HTERT RPE-1 (cell line): ENCODE results near the gene FBXO44.
"Not testable (repeated sequence)": the region's sequence is repeated elsewhere in the genome, so short reads cannot be mapped to it uniquely, and the experiment has no call there.

Experiments used
- in situ Hi-C: fragments of 300-500 bp; cut with MboI; formaldehyde crosslinking; loops from 4 replicates; pipeline ENCODE4 v1.14.3; 2020; ENCODE audit warnings: low sequenced_read_pairs

Gene FBXO44, protein sequence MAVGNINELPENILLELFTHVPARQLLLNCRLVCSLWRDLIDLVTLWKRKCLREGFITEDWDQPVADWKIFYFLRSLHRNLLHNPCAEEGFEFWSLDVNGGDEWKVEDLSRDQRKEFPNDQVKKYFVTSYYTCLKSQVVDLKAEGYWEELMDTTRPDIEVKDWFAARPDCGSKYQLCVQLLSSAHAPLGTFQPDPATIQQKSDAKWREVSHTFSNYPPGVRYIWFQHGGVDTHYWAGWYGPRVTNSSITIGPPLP

DNA sequence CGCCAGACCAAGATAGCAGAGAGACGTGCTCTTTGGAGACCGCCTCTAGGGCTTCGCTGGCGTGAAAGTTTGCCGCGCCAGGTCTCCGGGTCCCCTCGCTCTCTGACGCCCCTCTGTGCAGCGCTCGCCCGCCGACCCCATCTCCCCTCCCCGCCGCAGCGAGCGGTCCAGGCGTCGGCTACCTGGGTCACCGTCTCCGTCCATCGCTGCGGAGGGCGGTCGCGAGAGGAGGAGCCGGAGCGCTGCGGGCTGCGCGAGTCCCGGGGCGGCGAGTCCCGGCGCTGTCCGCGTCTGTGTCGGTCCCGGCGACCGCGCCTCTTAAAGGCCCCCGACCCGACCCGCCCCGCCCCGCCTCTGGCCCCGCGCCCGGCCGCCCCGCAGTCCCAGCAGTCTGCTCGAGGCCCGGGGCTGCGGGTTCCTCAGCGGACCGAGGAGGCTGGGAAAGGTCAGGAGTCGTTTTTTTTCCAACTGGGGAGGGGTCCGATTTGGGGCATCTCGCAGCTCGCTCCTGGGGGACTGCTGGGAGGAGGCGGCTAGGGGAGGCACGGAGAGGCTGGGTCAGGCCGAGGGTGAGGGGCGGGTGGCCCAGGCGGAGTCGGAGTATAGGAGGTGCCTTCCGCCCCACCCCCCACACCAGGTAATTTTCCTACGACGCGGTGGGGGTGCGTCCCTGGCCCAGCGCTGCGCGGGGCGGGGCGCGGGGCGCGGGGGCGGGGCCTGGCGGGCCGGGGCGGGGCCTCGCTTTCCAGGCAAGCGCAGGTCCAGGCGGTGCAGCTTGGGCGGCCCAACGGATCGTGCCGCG lies at the start of gene FBXO44, which contains the start of gene FBXO2:
Gene FBXO44, plus strand, starts transcription at position 741 of the 802 bp plus-strand sequence. CDS start 959 bp downstream, outside the sequence.
Gene FBXO2, minus strand, starts transcription at position 293 of the 802 bp plus-strand sequence. Its CDS starts 89 bp downstream, at position 204.
- in situ Hi-C loops: no loop called here

DNA sequence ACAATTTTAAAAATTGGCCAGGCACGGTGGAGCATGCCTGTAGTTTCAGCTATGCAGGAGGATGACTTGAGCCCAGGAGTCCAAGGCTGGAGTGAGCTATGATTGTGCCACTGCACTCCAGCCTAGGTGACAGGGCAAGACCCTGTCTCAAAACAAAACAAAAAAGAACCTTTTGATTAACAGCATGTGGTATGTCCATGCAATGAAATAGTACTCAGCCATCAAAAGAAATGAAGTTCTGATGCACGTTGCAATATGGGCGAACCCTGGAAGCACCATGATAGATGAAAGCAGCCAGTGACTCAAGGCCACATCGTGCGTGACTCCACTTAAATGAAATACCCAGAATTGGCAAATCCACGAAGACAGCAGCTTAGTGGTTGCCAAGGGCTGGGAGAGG lies 47.9 kb upstream of the FBXO44 start:
- in situ Hi-C loops: no loop called here

DNA sequence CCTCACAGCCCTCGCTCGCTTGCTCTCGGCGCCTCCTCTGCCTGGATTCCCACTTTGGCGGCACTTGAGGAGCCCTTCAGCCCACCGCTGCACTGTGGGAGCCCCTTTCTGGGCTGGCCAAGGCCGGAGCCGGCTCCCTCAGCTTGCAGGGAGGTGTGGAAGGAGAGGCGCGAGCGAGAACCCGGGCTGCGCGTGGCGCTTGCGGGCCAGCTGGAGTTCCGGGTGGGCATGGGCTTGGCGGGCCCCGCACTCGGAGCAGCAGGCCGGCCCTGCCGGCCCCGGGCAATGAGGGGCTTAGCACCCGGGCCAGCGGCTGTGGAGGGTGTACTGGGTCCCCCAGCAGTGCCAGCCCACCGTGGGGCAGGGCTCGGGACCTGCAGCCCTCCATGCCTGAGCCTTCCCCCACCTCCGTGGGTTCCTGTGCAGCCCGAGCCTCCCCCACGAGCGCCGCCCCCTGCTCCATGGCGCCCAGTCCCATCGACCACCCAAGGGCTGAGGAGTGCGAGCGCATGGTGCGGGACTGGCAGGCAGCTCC lies 46.0 kb upstream of the FBXO44 start:
- in situ Hi-C loops: not testable (repeated sequence)

DNA sequence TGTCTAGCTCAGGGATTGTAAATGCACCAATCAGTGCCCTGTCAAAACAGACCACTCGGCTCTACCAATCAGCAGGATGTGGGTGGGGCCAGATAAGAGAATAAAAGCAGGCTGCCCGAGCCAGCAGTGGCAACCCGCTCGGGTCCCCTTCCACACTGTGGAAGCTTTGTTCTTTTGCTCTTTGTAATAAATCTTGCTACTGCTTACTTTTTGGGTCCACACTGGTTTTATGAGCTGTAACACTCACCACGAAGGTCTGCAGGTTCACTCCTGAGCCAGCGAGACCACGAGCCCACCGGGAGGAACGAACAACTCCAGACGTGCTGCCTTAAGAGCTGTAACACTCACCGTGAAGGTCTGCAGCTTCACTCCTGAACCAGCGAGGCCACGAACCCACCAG lies 45.3 kb upstream of the FBXO44 start:
- in situ Hi-C loops: not testable (repeated sequence)

DNA sequence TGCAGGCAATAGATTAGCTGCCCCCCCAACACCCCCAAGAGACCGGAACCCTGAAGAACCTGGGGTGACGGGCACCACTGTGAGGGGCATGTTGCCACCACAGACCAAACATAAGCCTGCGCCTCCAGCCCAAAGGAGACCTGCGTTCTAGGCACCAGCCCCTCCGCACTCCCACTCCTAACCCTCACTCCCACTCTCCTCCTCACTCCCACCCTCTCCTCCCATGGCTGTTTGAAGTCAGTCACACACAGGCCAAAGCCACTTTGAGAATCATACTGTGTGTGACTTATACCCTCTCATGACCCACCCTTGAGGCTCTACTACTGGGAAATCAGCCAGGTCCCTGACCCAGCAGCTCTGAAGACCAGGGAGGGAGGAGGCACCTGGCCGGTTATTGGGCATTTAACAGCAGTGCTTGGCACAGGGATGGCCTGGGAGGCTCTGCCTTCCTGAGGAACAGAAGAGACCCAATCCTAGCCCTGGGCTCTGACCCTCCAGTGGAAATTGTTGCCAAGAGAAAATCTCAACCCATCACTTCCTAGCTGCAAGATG lies 44.0 kb upstream of the FBXO44 start:
- in situ Hi-C loops: no loop called here

DNA sequence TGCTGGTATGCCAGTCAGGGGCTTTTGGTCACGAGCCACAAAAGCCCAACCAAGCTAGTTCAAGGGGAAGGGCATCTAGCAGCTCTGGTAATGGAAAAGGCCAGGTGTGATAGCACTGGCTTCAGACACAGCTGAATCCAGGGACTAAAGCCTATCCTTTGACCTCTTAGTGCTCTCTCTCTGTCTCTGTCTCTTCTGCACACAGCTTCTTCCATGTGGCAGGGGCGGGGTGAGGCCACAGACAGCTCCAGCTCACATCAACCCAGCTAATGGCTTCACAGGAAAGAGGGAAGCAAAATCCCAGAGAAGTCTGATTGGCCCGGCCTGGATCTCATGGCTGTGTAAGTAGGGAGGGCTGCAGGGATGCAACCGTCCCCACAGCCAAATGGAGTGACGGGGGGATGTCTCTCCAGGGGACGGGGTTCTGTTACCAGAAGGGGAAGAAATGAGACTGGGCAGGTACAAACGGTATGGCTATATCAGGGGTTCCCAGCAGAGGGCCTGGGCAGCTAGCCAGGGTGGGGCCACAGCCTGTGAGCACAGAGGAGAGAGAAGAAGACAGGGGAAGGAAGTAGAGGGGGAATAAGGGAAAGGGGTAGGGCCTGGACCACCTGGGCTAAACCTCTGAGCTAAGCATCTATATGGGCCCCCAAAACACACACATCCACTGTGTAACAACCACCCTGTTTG lies 42.9 kb upstream of the FBXO44 start:
- in situ Hi-C loops: no loop called here

DNA sequence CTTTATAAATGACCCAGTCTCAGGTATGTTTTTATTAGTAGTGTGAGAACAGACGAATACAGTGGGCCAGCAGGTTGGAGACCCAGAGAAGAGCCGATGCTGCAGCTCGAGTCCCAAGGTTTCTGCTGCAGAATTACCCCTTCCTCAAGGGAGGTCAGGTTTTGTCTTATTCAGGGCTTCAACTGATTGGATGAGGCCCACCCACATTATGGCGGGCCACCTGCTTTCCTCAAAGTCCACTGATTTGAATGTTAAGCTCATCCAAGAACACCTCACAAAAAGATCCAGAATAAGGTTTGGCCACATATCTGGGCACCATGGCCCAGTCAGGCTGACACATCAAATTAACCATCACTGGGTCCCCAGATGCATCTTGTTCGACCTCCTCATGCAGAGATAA lies 41.3 kb upstream of the FBXO44 start:
- in situ Hi-C loops: no loop called here

DNA sequence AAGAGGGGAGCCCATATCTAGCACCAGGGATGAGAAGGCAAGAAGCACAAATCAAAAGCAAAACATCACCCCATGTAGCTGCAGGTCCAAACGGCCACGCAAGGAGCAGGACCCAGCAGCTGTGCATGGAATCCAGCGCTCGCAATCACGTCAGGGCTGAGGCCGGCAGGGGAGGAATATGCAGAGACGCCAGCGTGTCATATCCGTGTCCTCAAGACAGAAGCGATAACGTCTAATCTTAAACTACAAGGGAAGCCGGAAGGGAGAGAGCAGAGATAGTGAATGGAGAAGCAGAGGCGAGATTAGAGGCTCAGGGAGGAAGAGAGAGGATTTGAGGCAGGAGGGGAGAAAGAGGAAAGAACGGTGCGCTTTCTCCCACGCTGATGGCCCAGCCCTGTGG lies 39.6 kb upstream of the FBXO44 start:
- in situ Hi-C loops: no loop called here

DNA sequence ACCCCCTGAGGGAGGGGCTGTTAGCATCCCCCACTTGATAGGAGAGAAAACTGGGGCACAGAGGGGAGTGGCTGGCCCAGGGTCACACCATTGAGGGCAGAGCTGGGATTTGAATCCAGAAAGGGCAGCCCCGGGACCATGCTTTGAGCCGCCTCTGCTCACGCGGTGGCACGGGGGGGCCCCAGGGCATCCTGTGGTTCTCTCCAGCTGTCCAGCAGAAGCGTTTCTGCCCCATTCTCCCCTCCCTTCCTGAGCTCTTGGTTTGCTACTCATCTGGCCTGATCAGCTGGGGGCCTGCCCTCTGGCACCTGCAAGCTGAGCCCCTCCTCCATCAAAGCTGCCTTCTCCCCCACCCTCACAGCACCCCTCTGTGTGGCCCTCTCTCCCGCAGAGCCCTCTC lies 37.9 kb upstream of the FBXO44 start:
- in situ Hi-C loops: no loop called here

DNA sequence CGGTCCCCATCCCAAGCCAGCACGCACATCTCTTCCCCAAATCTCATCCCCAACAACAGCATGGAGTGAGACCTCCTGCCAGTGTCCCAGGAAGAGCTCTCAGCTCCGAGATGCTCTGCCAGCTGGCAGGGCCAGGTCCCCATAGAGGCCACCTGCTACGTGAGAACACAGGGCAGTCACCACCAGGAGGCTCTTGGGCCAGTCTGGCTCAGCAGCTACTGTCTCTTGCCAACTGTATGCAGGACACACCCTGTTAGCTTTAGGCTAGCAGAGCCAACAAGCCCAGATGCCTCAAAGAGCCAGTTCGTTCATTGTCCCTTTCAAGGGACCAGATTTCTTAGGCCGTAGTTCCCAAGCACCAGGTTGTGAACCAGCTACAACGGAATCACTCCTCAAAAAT lies 37.4 kb upstream of the FBXO44 start:
- in situ Hi-C loops: no loop called here

DNA sequence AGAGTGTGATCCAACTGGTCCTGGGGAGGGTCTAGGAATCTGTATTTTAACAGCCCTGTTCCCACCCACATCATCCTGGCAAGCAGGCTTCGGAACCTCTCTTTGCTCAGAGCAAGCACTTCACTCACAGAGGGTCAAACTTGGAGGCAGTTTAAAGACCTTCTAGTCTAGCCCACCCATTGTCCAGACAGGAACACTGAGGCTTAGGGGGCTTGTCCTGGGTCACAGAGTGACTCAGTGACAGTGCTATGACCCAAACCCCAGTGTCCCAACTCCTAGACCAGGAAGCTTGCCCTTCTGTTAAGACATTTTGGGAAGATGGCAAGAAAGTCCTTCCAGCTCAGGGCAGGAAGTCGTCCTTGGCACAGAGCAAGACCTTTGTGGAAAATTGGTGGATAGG lies 36.9 kb upstream of the FBXO44 start:
- in situ Hi-C loops: no loop called here

DNA sequence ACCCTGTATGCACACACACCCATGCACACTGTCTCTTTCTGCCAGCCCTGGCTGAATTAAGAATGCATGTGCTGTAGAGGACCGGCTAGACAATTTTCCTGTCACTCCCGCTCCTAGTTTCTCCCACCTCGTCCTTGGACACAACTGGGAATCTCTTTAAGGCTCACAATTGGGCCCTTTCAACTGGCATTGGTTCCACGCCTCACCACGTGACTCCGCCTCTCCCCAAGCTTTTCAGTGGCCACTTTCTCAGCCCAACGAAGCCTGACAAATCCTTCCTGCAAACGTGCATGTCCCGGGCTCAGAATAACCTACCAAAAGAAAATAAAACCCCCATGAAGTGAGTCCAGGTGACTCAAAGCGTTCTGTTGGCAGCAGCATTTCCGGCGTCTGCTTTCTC lies 34.3 kb upstream of the FBXO44 start:
- in situ Hi-C loops: no loop called here

DNA sequence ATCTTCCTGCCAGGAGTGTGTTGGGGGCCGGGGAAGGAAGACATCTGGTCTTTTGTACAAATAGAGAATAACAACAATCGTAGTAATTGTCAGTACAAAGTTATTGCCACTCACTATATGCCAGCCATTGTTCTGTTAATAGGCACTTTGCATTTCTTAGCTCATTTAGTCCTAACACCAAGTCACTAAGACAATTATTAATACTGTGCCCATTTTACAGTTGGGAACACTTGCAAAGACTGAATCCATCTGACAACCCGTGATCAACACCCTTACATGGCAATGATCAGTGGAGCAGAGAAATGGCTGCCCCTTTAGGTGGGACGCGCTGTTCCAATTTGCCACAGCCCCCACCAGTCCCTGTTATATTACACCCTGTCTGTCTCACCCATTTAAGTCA lies 33.8 kb upstream of the FBXO44 start:
- in situ Hi-C loops: no loop called here

DNA sequence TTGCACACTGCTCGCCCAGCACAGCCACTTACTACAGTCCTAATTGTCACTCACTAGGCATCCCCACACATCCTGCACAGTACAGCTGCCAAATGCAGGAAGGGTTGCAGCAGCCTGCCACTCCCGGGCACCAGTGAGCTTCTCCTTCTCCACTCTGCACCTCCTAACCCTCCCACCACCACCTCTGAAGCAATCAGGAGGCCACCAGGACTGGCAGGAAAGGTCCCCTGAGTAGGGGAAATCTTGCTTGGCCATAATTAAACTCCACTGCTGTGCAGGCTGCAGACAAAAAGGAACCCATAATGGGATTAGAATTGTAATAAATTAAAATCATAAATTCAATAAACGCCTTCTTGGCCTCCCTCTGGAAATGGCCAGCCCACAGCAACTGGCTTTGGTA lies 32.3 kb upstream of the FBXO44 start:
- in situ Hi-C loops: no loop called here

DNA sequence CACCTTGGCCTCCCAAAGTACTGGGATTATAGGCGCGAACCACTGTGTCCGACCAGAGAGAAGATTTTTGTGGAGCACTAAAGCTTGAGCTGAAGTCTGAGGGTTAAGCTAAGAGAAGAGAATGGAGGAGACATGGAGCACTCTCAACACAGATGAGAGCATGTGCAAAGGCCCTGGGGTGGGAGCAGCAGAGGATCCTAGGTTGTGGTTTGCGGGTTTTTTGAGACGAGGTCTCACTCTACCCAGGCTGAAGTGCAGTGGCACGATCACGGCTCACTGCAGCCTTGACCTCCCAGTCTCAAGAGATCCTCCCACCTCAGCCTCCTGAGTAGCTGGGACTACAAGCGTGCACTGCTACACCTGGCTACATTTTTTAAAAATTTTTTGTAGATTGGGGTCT lies 31.0 kb upstream of the FBXO44 start:
- in situ Hi-C loops: no loop called here

DNA sequence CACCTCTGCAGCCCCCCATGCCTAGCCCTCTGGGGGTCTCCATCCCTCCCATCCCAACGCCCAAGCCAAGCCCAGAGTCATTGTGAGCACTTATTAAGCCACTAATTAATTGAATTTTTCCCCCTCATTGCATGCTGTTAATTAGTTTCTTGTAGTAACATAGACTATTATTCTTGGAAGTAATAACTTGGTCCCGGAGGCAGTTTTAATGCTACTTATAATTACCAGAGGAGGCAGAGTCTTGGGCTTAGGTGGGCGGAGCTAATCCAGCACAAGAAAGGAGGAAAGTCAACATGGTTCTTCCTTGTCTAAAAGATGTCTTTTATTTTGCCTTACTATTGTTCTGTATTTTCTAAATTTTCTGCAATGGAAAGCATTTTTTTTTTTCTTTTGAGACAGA lies 28.1 kb upstream of the FBXO44 start:
- in situ Hi-C loops: no loop called here

DNA sequence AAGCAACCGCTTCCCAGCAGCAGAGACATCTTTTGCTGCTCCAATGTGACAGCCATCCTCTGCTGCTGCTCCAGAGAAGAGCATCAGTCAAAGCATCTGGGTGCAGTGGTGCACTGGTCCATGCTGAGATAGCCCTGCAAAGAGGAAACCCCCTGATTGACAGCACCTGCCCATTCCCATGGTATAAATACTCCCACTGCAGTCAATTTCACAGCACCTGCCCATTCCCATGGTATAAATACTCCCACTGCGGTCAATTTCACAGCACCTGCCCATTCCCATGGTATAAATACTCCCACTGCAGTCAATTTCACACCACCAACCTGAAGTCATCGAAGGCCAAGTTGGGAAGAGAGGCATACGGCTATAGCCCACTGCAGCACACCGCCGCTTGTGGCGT lies 25.9 kb upstream of the FBXO44 start:
- in situ Hi-C loops: no loop called here

DNA sequence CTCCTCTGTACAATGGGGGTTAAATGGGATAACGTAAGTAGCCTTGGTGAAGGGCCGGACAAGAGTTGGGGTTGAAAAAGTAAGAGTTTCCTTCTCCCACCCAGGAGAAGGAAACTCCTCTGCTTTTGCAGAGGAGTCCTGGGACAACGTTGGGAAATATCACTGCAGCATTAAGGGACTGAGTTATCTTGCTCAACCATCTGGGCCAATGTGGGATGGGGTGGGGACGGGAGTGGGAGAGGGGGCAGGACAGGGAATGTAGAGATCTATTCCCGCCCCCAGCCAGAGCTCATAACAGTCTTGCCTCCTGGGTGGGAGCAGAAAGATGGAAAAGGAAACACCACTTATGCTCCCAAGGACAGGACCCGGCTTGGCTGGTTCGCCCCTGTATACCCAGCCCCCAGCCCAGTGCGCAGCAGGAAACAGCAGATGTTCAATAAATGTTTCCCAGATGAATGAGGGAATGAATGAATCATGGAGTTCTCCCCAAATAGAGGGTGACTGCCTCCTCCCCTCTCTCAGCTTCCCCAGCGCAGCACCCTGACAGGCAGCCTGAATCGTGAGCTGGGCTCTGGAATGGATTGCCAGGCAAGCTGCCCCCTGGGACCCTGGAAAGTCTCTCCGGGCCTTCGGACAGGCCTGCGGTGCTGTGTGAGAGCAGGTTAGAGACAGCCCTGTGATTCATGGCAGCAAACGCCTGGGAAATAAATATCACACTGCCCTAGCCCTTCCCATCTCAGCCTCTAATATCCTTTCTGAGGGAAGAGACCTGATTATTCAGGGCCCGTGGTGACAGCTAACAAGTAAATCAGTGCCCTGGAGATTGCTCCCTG lies 25.3 kb upstream of the FBXO44 start:
- in situ Hi-C loops: no loop called here

DNA sequence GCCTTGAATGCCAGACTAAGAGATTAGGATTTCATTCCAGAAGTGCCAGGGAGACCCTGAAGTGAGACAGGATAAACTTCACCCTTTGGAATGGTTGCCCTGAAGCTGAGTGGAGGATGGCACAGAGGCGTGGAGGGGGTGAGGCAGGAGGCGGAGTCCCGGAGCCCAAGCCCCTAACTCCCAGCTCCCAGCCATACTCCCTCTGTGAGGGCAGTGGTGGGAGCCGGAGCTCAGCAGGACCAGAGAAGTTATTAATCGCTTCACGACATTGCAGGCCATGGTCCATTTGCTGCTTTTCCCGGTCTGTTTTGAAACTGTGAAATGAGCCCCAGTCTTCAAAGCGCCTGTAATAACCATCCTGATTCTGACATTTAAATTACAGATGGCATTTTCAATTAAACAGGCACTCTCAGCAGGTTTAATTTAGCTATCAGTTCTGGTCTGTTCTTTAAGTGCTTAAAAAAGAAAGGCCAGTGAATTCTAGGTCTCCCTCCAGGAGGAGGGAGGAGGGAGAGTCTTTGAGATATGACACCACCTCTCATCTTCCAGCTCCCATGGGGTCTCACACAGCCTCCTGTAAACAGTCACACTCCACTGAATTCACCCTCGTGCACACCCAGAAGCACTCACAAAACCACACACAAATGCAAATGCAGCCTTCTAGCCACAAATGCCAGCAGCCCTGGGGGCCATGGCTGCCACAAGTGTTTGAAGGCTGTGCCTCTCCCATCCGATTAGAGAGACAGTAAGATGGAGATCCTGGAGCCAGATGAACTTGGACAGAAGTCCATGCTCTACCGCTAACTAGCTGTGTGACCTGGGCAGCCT lies 20.1 kb upstream of the FBXO44 start:
- in situ Hi-C loops: no loop called here

DNA sequence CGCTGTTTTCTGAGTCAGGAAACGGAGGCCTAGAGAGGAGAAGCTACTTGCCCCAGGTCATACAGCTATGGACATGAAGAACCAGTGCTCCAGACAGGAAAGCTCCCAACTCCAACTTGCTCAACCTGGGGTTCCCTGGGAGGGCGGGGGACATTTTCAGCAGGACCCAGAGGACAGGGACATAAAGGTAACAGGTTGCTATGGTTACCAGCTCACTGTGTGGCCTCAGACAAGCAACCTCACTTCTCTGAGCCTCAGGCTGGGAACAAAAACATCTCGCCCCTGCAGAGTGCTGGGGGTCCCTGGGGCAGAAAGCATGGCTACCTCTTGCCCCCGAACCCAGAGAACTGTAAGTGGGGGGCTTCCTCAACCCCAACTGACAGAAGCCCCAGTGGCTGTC lies 16.6 kb upstream of the FBXO44 start:
- in situ Hi-C loops: no loop called here
